Hepatocyte (in vitro differentiated cells): ENCODE measurements around the gene TBC1D30. TPM values are rescaled to one million over a fixed set of nuclear protein-coding genes. Genes with fewer than 3 reads are reported as not detected.

Experiments used
- DNase-seq: peaks from one replicate; pipeline ENCODE4 v3.0.0-alpha.2; 2016; ENCODE audit warnings: low spot score
- H2AFZ ChIP-seq: fragments of 200-600 bp; sonication (generic); 2 replicates; pipeline ENCODE4 v1.6.0; 2016; ENCODE audit warnings: antibody characterized with exemption, mild to moderate bottlenecking
- H3K27ac ChIP-seq: fragments of 200-600 bp; sonication (generic); 2 replicates; pipeline ENCODE4 v1.5.1; 2016; ENCODE audit warnings: mild to moderate bottlenecking
- H3K27me3 ChIP-seq: fragments of 200-600 bp; sonication (generic); 2 replicates; pipeline ENCODE4 v1.6.1; 2016
- H3K36me3 ChIP-seq: fragments of 200-600 bp; sonication (generic); replicated peaks from 2 replicates; pipeline ENCODE4 v1.5.1; 2016; ENCODE audit warnings: low read depth; ENCODE audit not compliant: insufficient read depth
- H3K4me1 ChIP-seq: fragments of 200-600 bp; sonication (generic); 2 replicates; pipeline ENCODE4 v1.5.1; 2016; ENCODE audit warnings: mild to moderate bottlenecking, moderate library complexity; ENCODE audit not compliant: insufficient read depth
- H3K4me2 ChIP-seq: fragments of 200-600 bp; sonication (generic); 2 replicates; pipeline ENCODE4 v1.6.0; 2016
- H3K4me3 ChIP-seq: fragments of 200-600 bp; sonication (generic); 2 replicates; pipeline ENCODE4 v1.5.1; 2016; ENCODE audit warnings: mild to moderate bottlenecking
- H3K79me2 ChIP-seq: fragments of 200-600 bp; sonication (generic); 2 replicates; pipeline ENCODE4 v1.6.0; 2017; ENCODE audit warnings: mild to moderate bottlenecking
- H3K9me2 ChIP-seq: fragments of 200-600 bp; sonication (generic); replicated peaks from 2 replicates; pipeline ENCODE4 v1.6.0; 2017; ENCODE audit warnings: mild to moderate bottlenecking; ENCODE audit not compliant: insufficient read depth
- H3K9me3 ChIP-seq: fragments of 200-600 bp; sonication (generic); 2 replicates; pipeline ENCODE4 v1.5.1; 2016; ENCODE audit warnings: low read depth, mild to moderate bottlenecking
- H4K20me1 ChIP-seq: fragments of 200-600 bp; sonication (generic); 2 replicates; pipeline ENCODE4 v1.6.0; 2016; ENCODE audit warnings: mild to moderate bottlenecking; ENCODE audit not compliant: insufficient read depth, poor library complexity, severe bottlenecking
- EZH2 ChIP-seq: fragments of 200-600 bp; sonication (generic); IDR thresholded peaks from 2 replicates; pipeline ENCODE4 v1.6.1; 2016; ENCODE audit warnings: antibody characterized with exemption, mild to moderate bottlenecking, borderline replicate concordance
- EZH2phosphoT487 ChIP-seq: fragments of 200-600 bp; sonication (generic); IDR thresholded peaks from one replicate; pipeline ENCODE4 v1.6.1; 2018; ENCODE audit warnings: antibody characterized with exemption, mild to moderate bottlenecking, low read depth, moderate library complexity; ENCODE audit not compliant: unreplicated experiment, severe bottlenecking
- WGBS: methylation state at CpG from one replicate; pipeline ENCODE4 v1.1.6; 2016; ENCODE audit warnings: low lambda C conversion rate; ENCODE audit errors: missing lambda C conversion rate; 5-methylcytosine and 5-hydroxymethylcytosine counted together
- polyA plus RNA-seq: library from polyadenylated mRNA; unstranded; fragments of >200 nt; fragmentation: Nextera tagmentation; extraction: Ambion mirVana; gene quantifications from 2 replicates; pipeline ENCODE4 v1.2.1, GENCODE V29; 2016
- total RNA-seq: library from RNA; depleted of rRNA; stranded (reverse); fragments of >200 nt; gene quantifications from 2 replicates; pipeline ENCODE4 v1.2.3, GENCODE V29; 2014
- TF ChIP-seq, protein P1 (sequence below): fragments of 200-600 bp; sonication (generic); IDR thresholded peaks from 2 replicates; pipeline ENCODE4 v1.5.1; 2016; ENCODE audit warnings: antibody characterized with exemption, mild to moderate bottlenecking; ENCODE audit not compliant: poor library complexity

TBC1D30 gene
- total and polyA plus RNA-seq, 2 experiments from 2014 or later = 5.3 to 5.6 TPM

DNA sequence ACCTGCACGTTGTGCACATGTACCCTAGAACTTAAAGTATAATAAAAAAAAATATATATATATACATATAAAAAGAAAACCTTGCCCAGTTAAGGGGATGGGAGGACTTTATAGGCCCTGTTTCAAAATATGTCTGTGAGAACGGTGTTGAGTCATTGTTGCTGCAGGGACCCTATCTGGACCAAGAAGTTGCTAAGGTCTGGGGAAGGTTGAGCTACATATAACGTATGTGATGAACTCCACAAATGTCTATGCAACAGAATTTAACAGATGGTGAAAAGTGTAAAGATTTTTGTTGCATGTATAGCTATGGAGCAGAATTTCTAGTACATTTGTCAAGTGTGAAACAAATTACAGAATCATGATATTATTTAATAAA, 59.7 kb downstream of the TBC1D30 start:
- Histone ChIP-seq H4K20me1 (no peaks in the 10 kb centered on the region), H3K4me3 (no peak overlapping the region), H3K27me3 (no peaks in the 10 kb centered on the region), H2AFZ (no peak overlapping the region), H3K4me1 (peaks cover 4% of the 10 kb centered on the region), H3K27ac (no peak overlapping the region), H3K36me3 (no peaks in the 10 kb centered on the region), H3K9me3 (no peaks in the 10 kb centered on the region), H3K79me2 (no peaks in the 10 kb centered on the region), H3K9me2 (no peaks in the 10 kb centered on the region), H3K4me2 (no peak overlapping the region)
- no peak for TF ChIP-seq EZH2phosphoT487
- TF ChIP-seq EZH2 = no peak
- TF ChIP-seq, protein P1, sequence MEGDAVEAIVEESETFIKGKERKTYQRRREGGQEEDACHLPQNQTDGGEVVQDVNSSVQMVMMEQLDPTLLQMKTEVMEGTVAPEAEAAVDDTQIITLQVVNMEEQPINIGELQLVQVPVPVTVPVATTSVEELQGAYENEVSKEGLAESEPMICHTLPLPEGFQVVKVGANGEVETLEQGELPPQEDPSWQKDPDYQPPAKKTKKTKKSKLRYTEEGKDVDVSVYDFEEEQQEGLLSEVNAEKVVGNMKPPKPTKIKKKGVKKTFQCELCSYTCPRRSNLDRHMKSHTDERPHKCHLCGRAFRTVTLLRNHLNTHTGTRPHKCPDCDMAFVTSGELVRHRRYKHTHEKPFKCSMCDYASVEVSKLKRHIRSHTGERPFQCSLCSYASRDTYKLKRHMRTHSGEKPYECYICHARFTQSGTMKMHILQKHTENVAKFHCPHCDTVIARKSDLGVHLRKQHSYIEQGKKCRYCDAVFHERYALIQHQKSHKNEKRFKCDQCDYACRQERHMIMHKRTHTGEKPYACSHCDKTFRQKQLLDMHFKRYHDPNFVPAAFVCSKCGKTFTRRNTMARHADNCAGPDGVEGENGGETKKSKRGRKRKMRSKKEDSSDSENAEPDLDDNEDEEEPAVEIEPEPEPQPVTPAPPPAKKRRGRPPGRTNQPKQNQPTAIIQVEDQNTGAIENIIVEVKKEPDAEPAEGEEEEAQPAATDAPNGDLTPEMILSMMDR = no peak
- 93% methylated on average over 3 of the region's 3 CpGs for WGBS
- no peak for DNase-seq

DNA sequence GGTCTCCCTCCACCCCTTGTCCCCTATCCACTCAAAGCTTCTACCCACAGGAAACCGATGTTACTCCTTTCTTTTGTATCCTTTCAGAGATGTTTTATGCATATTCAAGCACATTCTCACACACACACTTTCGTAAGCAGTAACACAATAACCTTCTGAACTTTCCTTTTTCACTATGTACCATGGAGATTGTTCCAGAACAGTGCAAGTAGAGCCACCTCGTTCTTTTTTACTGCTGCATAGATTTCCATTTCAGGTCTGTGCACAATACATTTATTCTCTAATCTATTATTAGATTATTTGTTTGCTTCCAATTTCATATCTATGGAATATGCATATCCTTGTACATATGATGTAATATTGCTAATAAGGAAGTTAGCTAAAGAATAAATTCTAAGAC, 60.3 kb downstream of the TBC1D30 start:
- no peaks in the 10 kb centered on the region for H3K9me3 ChIP-seq
- no peak for DNase-seq
- no peak overlapping the region for H3K4me2 ChIP-seq
- H3K4me1 ChIP-seq = peaks cover 9% of the 10 kb centered on the region
- no peak overlapping the region for H3K4me3 ChIP-seq
- no peaks in the 10 kb centered on the region for H3K27me3 ChIP-seq
- TF ChIP-seq EZH2 (no peak), EZH2phosphoT487 (no peak)
- TF ChIP-seq, protein P1 = no peak
- no peaks in the 10 kb centered on the region for H4K20me1 ChIP-seq
- H2AFZ ChIP-seq = no peak overlapping the region
- 94% methylated on average over 3 of the region's 3 CpGs for WGBS
- H3K9me2 ChIP-seq = no peaks in the 10 kb centered on the region
- H3K36me3 ChIP-seq = no peaks in the 10 kb centered on the region
- H3K27ac ChIP-seq = no peak overlapping the region
- no peaks in the 10 kb centered on the region for H3K79me2 ChIP-seq

DNA sequence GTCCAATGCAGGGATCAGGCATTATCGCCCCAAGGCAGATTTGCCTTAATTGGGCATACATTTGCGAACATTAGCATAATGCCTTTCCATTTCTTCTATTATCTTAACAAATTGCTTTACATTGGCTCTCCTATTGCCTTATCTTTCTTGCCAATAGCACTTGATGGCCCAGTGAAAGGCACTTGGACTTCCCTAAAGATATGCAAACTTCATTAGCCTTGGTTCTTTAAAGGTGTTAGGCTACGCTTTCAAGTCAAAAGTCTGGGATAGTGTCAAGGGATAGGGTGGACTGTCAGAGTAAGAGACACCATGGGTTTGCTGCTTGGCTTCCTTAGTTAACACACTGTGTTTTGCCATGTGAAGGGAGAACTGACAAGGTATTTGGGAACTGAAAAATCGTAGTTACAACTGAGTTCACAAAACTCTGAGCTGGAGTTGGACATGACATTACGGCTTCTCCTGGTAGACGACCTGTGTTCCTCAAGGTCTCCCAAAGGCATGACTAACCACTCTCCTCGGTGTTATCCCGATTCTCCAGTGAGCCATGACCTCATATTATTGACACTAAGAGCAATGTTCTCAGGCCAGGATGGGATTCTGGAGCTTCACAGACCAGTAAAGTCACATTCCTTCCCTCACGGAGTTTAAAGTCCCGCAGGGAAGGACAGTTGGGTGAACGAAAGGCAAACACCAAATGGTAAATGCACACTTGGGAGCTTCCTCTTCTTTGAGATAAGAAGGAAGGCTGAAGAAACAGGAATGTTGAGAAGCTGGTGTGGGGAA, 65.2 kb downstream of the TBC1D30 start:
- H4K20me1 ChIP-seq = no peaks in the 10 kb centered on the region
- TF ChIP-seq EZH2 (no peak), EZH2phosphoT487 (no peak)
- TF ChIP-seq, protein P1 = no peak
- H3K4me2 ChIP-seq = peak overlapping the region; percentile 41
- no peaks in the 10 kb centered on the region for H3K9me3 ChIP-seq
- H3K79me2 ChIP-seq = no peaks in the 10 kb centered on the region
- H3K4me1 ChIP-seq = peaks cover 15% of the 10 kb centered on the region
- H3K27me3 ChIP-seq = no peaks in the 10 kb centered on the region
- WGBS = 43% methylated on average over 11 of the region's 11 CpGs
- no peaks in the 10 kb centered on the region for H3K36me3 ChIP-seq
- peak overlapping the region; percentile 11 for H2AFZ ChIP-seq
- peak; percentile 73 for DNase-seq
- no peaks in the 10 kb centered on the region for H3K9me2 ChIP-seq
- H3K27ac ChIP-seq = peak overlapping the region; percentile 86
- no peak overlapping the region for H3K4me3 ChIP-seq
